KBM-7 (cell line): ENCODE data around the gene C8B.

ENCODE experiments used
- DNase-seq: peaks from one replicate; pipeline ENCODE4 v3.0.0-alpha.2; 2015
- in situ Hi-C: fragments of 300-500 bp; cut with MboI; formaldehyde crosslinking; loops from 2 replicates; pipeline ENCODE4 v1.14.3; 2020; ENCODE audit warnings: low sequenced_read_pairs, low pct_unique_long_range_greater_than_20kb, mixed read lengths

Gene C8B

DNA sequence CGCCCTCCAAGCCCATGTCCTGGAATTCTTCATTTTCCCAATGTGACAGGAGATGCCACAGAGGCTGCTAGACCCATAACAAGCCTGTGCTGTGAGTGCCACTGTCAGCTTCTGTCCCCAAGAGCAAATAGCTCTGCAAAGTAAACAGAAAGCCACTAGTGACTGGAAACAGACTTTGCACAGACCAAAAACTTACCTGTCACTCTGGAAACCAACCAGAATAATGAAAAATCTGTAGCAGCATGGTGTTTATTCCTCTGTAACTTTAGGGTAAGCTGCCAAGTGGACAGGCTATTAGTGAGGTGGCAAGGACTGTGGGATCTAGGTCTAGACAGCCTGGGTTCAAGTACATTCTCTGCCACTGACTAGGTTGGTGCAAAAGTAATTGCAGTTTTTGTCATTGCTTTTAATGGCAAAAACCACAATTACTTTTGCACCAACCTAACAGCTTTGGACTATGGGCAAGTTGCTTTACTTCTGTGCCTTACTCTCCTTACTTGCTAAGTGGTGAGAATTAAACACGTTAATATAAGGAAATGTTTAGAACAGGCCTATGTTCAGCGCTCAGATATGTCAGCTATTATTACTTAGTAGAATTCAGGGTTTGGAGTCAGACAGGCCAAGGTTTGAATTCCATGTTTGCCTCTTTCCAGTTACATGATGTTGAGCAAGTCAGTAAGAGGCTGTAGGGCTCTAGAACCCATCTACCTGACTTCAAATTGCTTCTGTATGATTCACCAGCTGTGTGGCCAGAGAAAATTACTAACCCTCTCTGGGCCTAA lies at the start of gene C8B:
Gene C8B, minus strand, starts transcription at position 100 of the 782 bp plus-strand sequence. Its CDS starts 67 bp downstream, at position 33.
- DNase-seq = no peak
- in situ Hi-C loops = no loop called here

DNA sequence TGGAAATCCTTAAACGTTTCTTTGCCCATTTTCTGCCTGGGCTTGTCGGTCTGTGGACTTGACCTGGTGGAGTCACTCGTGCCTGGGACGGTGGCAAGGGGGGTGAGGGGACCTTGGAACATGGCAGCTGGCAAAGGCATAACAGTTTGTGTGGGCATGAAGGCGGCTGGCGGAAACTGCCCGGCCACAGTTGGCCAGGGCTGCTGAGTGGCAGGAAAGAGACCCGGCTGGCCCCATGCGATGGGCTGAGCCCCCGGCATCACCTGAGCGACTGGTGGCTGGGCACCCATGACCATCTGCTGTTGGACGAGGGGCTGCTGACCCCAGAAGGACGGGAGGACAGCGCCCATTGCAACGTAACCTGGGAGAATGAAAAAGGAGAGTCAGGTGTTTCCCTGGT lies 49.3 kb upstream of the C8B start:
- in situ Hi-C loops = no loop called here
- DNase-seq = no peak

- no peak for DNase-seq
- in situ Hi-C loops = no loop called here
Measured at GRCh38 chr1:57013522-57013921, 47.7 kb upstream of the C8B start.

DNA sequence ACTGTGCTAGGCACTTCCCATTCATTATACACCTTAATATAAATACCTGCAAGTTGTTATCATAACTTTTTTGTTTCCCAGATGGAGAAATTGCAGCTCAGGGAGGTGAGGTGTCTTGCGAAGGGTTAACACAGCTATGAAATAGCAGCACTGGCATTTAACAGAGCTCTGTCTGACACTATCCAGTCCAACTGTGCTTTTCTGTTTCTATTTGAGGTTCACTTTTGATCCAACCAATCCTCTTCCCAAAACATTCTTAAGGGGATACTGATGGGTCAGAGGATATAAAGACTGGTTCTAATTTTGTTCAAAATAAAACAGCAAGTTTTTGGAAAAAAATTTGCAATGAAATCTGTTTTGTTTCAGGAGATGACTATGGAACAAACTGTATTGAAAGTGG lies 46.5 kb upstream of the C8B start:
- in situ Hi-C loops = no loop called here
- no peak for DNase-seq

GRCh38 chr1:57010511-57010910 lies 44.7 kb upstream of the C8B start:
- in situ Hi-C loops = no loop called here
- DNase-seq = no peak

GRCh38 chr1:57007948-57008347 lies 42.1 kb upstream of the C8B start:
- in situ Hi-C loops = no loop called here
- DNase-seq = no peak

- DNase-seq = no peak
- in situ Hi-C loops = no loop called here
Measured at GRCh38 chr1:57007472-57007871, 41.7 kb upstream of the C8B start.

- in situ Hi-C loops = no loop called here
- DNase-seq = no peak
Measured at GRCh38 chr1:57003398-57004139, 37.8 kb upstream of the C8B start.

- in situ Hi-C loops = no loop called here
- DNase-seq = no peak
Measured at GRCh38 chr1:56995414-56996100, 29.7 kb upstream of the C8B start.

DNA sequence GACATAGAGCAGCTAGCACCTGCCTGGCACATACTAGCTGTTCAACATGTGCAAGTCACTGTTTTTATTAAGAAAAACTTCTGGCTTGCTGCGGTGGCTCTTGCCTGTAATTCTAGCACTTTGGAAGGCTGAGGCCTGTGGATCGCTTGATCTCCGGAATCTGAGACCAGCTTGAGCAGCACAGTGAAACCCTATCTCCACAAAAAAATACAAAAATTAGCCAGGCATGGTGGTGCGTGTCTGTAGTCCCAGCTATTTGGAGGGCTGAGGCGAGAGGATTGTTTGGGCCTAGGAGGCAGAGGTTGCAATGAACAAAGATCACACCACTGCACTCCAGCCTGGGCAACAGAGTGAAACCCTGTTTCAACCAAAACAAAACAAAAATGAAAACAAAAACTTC lies 27.7 kb upstream of the C8B start:
- in situ Hi-C loops = no loop called here

GRCh38 chr1:56992318-56993125 lies 26.7 kb upstream of the C8B start:
- in situ Hi-C loops = no loop called here

More for the DNA sequence above, 27.7 kb upstream of the C8B start:
- no peak for DNase-seq

GRCh38 chr1:56991576-56991975 lies 25.8 kb upstream of the C8B start:
- no peak for DNase-seq
- in situ Hi-C loops = no loop called here

More at GRCh38 chr1:56992318-56993125, 26.7 kb upstream of the C8B start:
- no peak for DNase-seq

DNA sequence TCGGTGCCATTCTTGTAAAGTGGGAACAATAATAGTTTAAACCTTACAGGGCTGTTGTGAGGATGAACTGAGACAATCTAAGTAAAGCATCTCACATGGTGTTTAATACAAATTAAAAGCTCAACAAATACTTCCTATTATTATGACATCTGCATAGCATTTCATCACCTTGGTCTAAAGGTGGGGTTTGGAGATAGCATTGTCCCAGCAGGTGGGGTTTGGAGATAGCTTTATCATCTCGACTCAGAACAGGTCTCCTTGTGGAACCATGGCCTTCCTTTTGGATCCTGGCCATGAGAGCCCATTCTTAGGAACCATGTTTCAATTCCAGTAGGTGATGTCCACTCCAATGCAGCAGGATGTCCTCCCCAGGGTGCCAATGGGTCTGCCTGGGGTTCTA lies 20.6 kb upstream of the C8B start:
- DNase-seq = no peak
- in situ Hi-C loops = no loop called here

DNA sequence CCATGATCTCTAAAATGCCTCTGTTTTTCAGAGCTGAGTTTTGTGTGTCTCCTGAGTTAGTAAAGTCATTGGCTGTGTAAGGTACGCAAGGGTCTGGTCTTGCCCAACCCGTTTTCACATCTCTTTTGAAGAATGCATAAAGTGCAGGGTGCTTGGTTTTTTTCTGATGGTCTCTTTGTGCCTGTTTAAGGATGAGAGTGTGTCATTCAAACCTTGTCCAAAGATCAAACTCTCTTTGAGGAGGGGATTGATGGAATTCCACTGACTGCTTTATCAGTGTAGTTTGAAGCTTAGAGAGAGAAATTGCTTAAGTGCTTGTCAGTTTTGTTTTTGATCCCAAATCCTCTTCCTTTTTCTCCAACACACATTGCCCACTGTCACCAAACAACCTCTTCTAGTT lies 20.0 kb upstream of the C8B start:
- in situ Hi-C loops = no loop called here
- DNase-seq = no peak

GRCh38 chr1:56983484-56983883 lies 17.7 kb upstream of the C8B start:
- in situ Hi-C loops = no loop called here
- DNase-seq = no peak

GRCh38 chr1:56979986-56980755 lies 14.4 kb upstream of the C8B start:
- DNase-seq = no peak
- in situ Hi-C loops = no loop called here

GRCh38 chr1:56978819-56979218 lies 13.0 kb upstream of the C8B start:
- DNase-seq = no peak
- in situ Hi-C loops = no loop called here

GRCh38 chr1:56977910-56978309 lies 12.1 kb upstream of the C8B start:
- in situ Hi-C loops = no loop called here
- no peak for DNase-seq

DNA sequence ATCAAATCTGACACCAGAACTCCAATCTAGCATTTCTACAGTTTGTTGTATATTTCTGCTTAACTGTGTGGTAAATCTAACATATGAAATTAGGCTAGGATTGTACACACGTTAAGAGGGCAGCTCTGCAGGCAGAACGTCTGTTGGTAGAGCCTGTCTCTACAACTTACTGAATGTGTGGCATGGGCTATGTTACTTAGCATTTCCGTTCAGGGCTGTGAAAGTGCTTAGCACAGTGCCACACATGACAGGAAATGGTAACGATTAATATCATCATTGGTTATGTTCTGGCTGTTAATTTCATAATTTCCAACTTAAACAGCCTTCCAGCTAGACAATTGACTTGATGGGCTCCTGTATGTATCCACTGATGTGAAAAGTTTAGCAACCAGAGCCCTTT lies 9.6 kb upstream of the C8B start:
- no peak for DNase-seq
- in situ Hi-C loops = no loop called here
